Forelimb muscle (tissue), 1 donor: Measurements from ENCODE around the gene DLAT. TPM values are rescaled to one million over a fixed set of nuclear protein-coding genes. Genes with fewer than 3 reads are reported as not detected.
"Not testable (repeated sequence)": the region's sequence is repeated elsewhere in the genome, so short reads cannot be mapped to it uniquely, and the experiment has no call there.

Experiments
- DNase-seq: peaks from one replicate; pipeline ENCODE4 v3.0.0-alpha.2; 2013; ENCODE audit warnings: low read depth
- polyA plus RNA-seq: library from polyadenylated mRNA; unstranded; fragments of 120-200 nt; gene quantifications from one replicate; pipeline ENCODE4 v1.2.1, GENCODE V29; 2013; ENCODE audit not compliant: insufficient read length

DLAT gene
- polyA plus RNA-seq, 1 donor: 39.5 TPM

- no peak for DNase-seq
Observed at GRCh38 chr11:112005422-112006094, 19.6 kb upstream of the DLAT start.

DNA sequence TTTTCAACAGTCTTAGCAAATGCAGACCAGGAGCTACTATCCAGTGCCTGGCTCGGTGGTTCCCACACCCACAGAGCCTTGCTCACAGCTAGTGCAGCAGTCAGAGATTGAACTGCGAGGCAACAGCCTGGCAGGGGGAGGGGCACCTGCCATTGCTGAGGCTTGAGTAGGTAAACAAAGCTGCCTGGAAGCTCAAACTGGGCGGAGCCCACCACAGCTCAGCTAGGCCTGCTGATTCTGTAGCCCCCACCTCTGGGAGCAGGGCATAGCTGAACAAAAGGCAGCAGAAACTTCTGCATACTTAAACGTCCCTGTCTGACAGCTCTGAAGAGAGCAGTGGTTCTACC, 19.1 kb upstream of the DLAT start:
- not testable (repeated sequence) for DNase-seq

DNA sequence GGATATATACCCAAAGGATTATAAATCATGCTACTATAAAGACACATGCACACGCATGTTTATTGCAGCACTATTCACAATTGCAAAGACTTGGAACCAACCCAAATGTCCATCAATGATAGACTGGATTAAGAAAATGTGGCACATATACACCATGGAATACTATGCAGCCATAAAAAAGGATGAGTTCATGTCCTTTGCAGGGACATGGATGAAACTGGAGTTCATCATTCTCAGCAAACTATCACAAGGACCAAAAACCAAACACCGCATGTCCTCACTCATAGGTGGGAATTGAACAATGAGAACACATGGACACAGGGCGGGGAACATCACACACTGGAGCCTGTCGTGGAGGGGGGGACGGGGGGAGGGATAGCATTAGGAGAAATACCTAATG, 13.8 kb upstream of the DLAT start:
- DNase-seq: not testable (repeated sequence)

DNA sequence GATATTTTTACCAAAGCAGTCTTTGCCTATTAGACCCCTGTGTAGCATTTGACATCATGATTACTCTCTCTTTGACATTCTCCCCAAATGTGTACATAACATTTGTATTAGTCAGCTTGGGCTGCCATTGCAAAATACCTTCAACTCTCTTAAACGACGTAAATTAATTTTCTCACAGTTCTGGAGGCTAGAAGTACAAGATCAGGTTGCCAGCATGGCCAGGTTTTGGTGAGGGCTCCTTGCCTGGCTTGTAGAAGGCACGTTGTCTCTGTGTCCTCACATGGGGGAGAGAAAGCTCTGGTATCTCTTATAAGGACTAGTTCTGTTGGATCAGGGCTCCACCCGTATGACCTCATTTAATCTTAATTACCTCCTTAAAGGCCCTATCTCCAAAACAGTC, 12.3 kb upstream of the DLAT start:
- no peak for DNase-seq

- no peak for DNase-seq
Observed at GRCh38 chr11:112013497-112014164, 11.6 kb upstream of the DLAT start.

GRCh38 chr11:112016088-112016764, 9.0 kb upstream of the DLAT start:
- DNase-seq: no peak

DNA sequence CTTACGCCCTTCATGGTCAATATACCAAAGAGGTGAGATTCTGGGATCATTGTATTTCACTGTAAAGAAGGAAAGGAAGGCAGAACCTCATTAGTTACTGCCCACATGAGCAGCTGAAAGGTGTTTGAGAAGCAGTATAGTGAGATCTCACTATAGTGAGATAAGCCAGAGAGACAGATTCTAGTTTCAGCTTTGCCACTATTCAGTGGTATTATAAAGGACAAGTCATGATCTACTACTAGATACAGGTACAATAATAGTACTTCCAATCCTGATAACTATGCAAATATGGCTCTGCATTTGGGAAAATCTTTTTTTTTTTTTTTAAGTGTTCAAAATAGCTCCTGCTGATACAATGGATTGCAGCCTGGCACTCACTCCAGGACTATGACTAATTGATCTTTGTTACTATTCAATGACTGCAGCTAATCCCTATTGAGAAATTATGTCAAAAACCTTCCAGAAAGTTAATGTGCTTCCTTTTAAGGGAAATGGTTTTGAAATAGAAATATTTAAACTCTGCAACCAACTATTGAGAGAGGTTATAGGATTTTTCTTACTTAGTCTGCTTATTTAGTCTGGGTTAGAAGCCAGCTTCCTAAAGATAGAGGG, 8.3 kb upstream of the DLAT start:
- no peak for DNase-seq

DNA sequence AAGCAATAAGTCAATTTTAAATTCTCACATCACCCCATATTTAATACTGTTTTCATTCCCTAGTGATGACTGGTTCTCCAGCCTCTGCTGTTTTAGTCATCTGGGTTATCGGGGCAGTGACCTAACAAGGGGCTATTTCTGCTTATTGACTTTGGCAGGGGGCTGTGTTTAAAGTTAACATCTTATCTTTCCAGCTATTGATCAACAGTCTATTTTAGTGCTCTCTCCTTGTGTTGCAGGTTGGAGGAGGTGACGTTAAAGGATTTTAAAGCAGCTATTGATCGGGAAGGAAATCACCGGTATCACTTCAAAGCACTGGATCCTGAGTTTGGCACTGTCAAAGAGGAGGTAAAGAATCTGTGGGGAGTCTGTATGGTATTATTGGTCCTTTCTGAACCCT, 7.7 kb upstream of the DLAT start:
- DNase-seq: no peak

- DNase-seq: no peak
Observed at GRCh38 chr11:112019066-112019465, 6.1 kb upstream of the DLAT start.

DNA sequence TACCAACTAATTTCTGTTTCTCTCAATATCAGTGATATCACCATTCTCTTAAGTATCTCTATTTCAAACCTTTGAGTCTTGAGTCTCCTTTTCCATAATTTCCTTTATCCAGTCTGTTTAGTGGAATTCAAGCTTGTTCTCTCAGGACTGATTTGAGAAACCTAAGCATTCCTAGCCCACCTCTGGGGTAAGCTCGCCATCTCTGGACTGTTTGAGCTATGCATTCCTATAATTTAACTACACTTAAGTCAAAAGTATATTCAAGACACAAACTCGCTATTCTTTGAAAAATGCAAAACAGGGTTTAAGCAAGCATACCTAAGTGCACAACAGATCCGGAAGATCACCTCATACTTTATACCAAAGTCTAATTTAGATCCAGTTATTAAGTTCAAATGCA, 2.1 kb upstream of the DLAT start:
- DNase-seq: no peak

DNA sequence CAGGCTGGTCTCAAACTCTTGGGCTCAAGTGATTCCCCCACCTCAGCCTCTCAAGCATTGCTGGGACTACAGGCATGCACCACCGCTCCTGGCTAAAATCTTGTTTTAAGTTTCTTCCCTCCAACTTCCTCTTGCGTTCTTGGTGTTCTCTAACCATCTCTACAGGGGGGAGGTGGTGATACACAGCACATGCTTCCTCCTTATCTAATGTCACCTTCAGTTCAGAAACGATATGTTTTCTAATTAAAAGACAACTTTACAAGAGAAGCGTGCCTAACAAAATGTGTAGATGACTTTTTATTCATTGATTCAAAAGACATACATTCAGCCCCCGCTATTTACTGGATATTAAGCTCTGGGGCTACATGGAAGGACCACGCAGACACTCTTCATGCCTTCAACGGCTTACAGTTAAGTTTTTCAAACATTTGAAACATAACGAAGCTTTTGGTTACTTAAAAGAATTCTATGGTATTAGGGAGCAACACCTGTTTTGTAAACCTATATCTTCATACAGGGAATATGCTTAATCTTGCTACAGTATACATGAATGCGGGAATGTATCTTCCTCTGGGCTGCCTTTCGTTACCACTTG, 933 bp upstream of the DLAT start:
- DNase-seq: no peak

DNA sequence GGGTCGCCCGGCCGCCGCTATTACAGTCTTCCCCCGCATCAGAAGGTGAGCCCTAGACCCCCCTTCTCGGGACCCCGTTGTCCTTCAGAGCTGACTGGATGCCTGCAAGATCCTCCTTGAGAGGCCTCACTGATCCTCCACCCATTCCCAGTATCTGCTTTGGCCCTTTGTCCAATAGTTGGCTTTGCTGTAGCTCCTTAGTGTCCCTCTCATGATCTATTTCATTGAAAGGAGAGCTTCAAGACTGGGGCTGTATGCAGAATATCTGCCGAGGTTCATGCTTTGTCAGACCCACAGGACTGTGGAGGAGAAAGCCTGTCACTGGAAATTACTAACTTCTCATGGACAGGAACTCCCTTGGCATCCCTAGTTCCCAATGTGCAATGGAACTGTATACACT, 499 bp downstream of the DLAT start:
- DNase-seq: no peak

DNA sequence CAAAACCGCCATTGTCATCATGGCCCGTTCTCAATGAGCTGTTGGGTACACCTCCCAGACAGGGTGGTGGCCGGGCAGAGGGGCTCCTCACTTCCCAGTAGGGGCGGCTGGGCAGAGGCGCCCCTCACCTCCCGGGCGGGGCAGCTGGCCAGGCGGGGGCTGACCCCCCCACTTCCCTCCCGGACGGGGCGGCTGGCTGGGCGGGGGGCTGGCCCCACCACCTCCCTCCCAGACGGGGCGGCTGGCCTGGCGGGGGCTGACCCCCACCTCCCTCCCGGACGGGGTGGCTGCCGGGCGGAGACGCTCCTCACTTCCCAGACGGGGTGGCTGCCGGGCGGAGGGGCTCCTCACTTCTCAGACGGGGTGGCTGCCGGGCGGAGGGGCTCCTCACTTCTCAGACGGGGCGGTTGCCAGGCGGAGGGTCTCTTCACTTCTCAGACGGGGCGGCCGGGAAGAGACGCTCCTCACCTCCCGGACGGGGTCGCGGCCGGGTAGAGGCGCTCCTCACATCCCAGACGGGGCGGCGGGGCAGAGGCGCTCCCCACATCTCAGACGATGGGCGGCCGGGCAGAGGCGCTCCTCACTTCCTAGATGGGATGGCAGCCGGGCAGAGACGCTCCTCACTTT, 1.7 kb downstream of the DLAT start:
- DNase-seq: not testable (repeated sequence)

DNA sequence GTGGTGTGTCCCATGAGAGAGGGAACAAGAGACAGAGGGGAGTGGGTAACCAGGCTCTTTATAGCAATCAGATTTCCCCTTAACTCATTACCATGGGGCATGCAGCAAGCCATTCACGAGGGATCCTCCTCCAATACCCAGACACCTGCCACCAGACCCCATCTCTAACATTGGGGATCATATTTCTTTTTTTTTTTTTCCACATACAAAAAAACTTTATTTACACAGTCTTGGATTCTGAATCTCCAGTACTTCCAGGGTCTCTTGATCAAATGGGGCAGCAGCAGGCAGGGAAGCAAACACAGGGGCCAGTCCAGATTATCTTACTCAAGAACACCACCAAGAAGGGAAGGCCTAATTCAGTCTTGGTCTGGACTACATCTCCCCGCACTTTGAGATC, 4.3 kb downstream of the DLAT start:
- no peak for DNase-seq

DNA sequence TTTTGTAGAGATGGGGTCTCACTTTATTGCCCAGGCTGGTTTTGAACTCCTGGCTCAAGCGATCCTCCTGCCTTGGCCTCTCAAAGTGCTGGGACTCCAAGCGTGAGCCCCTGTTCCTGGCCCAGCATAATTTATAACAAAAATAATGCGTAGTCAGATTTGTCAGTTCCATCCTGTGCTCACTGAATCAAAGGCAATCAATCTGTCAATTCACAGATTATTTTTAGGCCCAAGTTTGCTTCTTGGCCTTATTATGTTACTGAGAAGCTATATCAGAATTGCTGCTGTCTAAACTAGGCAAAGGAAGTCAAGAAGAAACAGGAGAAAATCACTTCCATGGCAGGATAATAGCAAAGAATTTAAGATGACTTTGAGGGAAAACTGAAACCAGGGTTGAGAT, 8.7 kb downstream of the DLAT start:
- DNase-seq: no peak

GRCh38 chr11:112037527-112037926, 12.3 kb downstream of the DLAT start:
- DNase-seq: no peak

DNA sequence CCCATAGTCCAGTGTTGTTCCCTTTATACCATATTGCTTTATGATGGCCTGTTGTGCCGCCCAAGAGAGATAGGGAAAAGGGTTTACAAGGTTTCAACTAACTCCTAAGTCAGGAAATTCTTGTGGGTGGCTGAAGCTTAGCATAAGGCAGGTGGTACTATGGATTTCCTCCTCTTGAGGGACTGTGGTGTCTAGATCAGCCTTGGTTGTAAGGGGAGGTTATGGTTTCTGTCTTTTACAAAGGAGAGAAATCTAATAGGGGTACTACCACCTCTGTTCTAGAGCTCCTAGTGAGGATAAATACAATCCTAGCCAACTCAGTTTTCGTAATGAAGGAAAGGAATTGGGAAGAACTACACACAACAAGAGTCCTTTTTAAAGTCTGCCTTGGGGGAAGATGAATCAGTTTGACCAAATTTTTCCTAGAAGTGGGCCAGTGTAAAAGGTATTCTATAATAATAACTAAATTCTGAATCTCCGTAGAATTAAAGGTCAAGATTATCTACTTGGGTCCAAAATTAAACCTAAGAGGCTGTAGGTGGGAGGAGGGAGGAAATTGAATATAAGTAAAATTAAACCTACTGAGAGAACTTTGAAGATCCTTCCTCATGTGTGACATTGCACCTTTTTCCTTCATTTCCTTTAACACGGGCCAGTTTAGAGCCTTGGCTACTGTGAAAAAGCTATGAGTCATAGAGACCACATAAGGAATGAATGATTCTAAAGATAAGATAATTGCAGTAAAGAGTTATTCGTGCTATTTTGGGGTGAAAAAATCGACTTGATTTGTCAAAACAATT, 17.2 kb downstream of the DLAT start:
- no peak for DNase-seq

DNA sequence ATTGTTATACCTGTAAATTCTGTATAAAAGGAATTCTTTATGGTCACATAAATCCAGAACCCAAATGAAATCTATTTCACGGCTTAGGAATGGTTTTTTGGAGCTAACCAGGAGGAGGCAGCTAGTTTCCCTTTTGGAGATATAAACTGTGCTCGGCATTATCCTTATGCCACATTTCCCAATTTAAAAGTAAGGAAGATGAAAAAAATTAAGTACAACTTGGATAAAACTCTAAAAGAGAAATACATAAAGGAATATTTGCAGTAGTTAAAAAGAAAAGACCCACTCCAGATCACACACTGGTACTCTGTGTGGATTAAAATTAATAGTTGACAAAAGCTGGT, 17.7 kb downstream of the DLAT start:
- no peak for DNase-seq

DNA sequence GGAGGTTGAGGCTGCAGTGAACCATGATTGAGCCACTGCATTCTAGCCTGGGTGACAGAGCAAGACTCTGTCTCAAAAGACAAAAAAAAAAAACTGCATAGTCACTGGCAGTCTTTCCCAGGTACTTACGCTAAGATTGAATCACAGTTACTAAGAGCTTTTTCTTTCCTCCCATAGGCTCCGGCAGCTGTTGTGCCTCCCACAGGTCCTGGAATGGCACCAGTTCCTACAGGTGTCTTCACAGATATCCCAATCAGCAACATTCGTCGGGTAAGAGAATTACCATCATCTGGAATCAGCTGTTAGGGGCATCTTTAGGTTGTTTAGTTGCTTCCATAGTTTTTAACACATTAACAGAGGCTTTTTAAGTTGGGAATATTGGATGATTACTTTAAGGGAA, 19.8 kb downstream of the DLAT start:
- no peak for DNase-seq

GRCh38 chr11:112046647-112047046, 21.4 kb downstream of the DLAT start:
- not testable (repeated sequence) for DNase-seq

- not testable (repeated sequence) for DNase-seq
Observed at GRCh38 chr11:112048256-112048655, 23.0 kb downstream of the DLAT start.
